Spleen (tissue), 11 donors: ENCODE results near the gene ADAMTS6. TPM values are rescaled to one million over a fixed set of nuclear protein-coding genes. Genes with fewer than 3 reads are reported as not detected.

ENCODE experiments used
- DNase-seq: peaks from one replicate; pipeline ENCODE4 v3.0.0-alpha.2; 2020
- H3K27ac ChIP-seq, 8 donors: fragments of 200-600 bp; sonication (generic) in 7 of 8; 1 replicate in 4 of 8; 2 replicates in 4 of 8; pipeline versions ENCODE4 v1.5.0 to v1.8.0; 2016 to 2021; ENCODE audit warnings: inconsistent platforms in 4 of 8, mild to moderate bottlenecking in 4 of 8, moderate library complexity in 1 of 8
- H3K27me3 ChIP-seq, 7 donors: fragments of 200-600 bp; sonication (generic) in 6 of 7; replicated peaks in 1 of 7; 1 replicate in 4 of 7; 2 replicates in 3 of 7; pipeline versions ENCODE4 v1.5.0 to v1.8.0; 2016 to 2021; ENCODE audit warnings: inconsistent platforms in 3 of 7, mild to moderate bottlenecking in 1 of 7
- H3K36me3 ChIP-seq, 6 donors: fragments of 200-600 bp; sonication (generic) in 5 of 6; 1 replicate in 4 of 6; 2 replicates in 2 of 6; pipeline versions ENCODE4 v1.5.0 to v1.8.0; 2016 to 2021; ENCODE audit warnings: inconsistent platforms in 2 of 6
- H3K4me1 ChIP-seq, 6 donors: fragments of 200-600 bp; sonication (generic) in 5 of 6; 1 replicate in 3 of 6; 2 replicates in 3 of 6; pipeline versions ENCODE4 v1.5.0 to v1.8.0; 2016 to 2021; ENCODE audit warnings: inconsistent platforms in 3 of 6
- H3K4me3 ChIP-seq, 8 donors: fragments of 200-600 bp; sonication (generic) in 7 of 8; 1 replicate in 4 of 8; 2 replicates in 4 of 8; pipeline versions ENCODE4 v1.5.0 to v1.8.0; 2016 to 2021; ENCODE audit warnings: inconsistent platforms in 4 of 8, mild to moderate bottlenecking in 4 of 8, moderate library complexity in 2 of 8
- H3K9me3 ChIP-seq, 8 donors: fragments of 200-600 bp; sonication (generic) in 7 of 8; 1 replicate in 4 of 8; 2 replicates in 4 of 8; pipeline versions ENCODE4 v1.5.0 to v1.8.0; 2016 to 2021; ENCODE audit warnings: inconsistent platforms in 4 of 8
- CTCF ChIP-seq, 11 experiments: fragments of 200-600 bp in 7 of 11; fragments of 450-650 bp in 4 of 11; sonication (generic) in 4 of 11; IDR thresholded peaks in 8 of 11; conservative IDR thresholded peaks in 3 of 11; 1 replicate in 7 of 11; 2 replicates in 4 of 11; pipeline versions ENCODE4 v1.4.0 to v1.8.0; 2016 to 2021; ENCODE audit warnings: antibody characterized with exemption in 11 of 11, inconsistent platforms in 4 of 11, mild to moderate bottlenecking in 1 of 11
- POLR2A ChIP-seq, 3 donors: fragments of 450-650 bp; IDR thresholded peaks; one replicate each; pipeline ENCODE4 v1.5.1; 2017; ENCODE audit warnings: antibody characterized with exemption in 3 of 3, mild to moderate bottlenecking in 1 of 3
- POLR2AphosphoS5 ChIP-seq, 3 donors: sonication (generic); formaldehyde crosslinking; IDR thresholded peaks; one replicate each; pipeline ENCODE4 v1.5.1; 2017; ENCODE audit warnings: antibody characterized with exemption in 3 of 3
- WGBS, 5 donors: extraction: QIAGEN DNeasy Blood & Tissue Kit in 3 of 5; methylation state at CpG; one replicate each; pipeline versions ENCODE4 v1.1.5 to v1.1.7; 2013 to 2018; 5-methylcytosine and 5-hydroxymethylcytosine counted together
- intact Hi-C: fragments of 100-400 bp; cut with DNase I; formaldehyde crosslinking; loops from one replicate; pipeline ENCODE4 v1.15.0; 2023; ENCODE audit warnings: low total_unique reads
- polyA plus RNA-seq, 3 donors: library from polyadenylated mRNA; stranded (reverse); fragments of 200-250 nt; gene quantifications; one replicate each; pipeline ENCODE4 v1.2.1, GENCODE V29; 2013
- total RNA-seq, 7 donors: library from RNA; depleted of rRNA in 3 of 7; stranded (reverse); fragments of >200 nt in 3 of 7; fragmentation: NEBNext Ultra II Directional in 4 of 7; extraction: Animal tissue kit (Norgen Biotek cat#: 25700) in 4 of 7; gene quantifications; one replicate each; pipeline versions ENCODE4 v1.1.0 to v1.2.1, GENCODE V29; 2016 to 2021
- donor health status: healthy with polysubstance abuse.
- donor health status: DM: no; HTN: no; CAD: no; lungs with moderate emphysema.
- donor health status: DM: no; HTN: no; CAD: no.
- donor health status: Bipolar disorder and iron deficiency.
- donor health status: healthy.
- donor health status: DM: no; HTN: no; CAD: no.
- donor health status: DM: yes; HTN: yes; CAD: no.

The ADAMTS6 gene
- total and polyA plus RNA-seq, 10 donors, result 1.1 to 16.4 (median 6.3) TPM

- no peak for TF ChIP-seq POLR2AphosphoS5 (IDR thresholded peaks at IDR 0.05)
- TF ChIP-seq POLR2A (IDR thresholded peaks at IDR 0.05), result no peak
- no peak for TF ChIP-seq CTCF (IDR thresholded peaks at IDR 0.05 in 8 of 11, conservative IDR thresholded peaks at IDR 0.05 in 3 of 11)
- no peaks in the 10 kb centered on the region for H3K9me3 ChIP-seq
- no peak for DNase-seq
- H3K4me1 ChIP-seq, result no peaks in the 10 kb centered on the region
- H3K27me3 ChIP-seq, result no peaks in the 10 kb centered on the region
- intact Hi-C loops, result no loop called here
- no peaks in the 10 kb centered on the region for H3K36me3 ChIP-seq
- 92 to 96% (median 94%) methylated on average over 3 of the region's 3 CpGs for WGBS, 5 donors
- no peak overlapping the region for H3K27ac ChIP-seq
- H3K4me3 ChIP-seq, result no peak overlapping the region
Observed at GRCh38 chr5:65198456-65199120, 283.1 kb downstream of the ADAMTS6 start.

- Histone ChIP-seq H3K4me1 (no peaks in the 10 kb centered on the region), H3K27me3 (no peaks in the 10 kb centered on the region), H3K4me3 (no peak overlapping the region), H3K9me3 (no peaks in the 10 kb centered on the region), H3K27ac (no peak overlapping the region), H3K36me3 (no peaks in the 10 kb centered on the region)
- WGBS, 5 donors, result 86 to 95% (median 90%) methylated on average over 5 of the region's 5 CpGs
- intact Hi-C loops, result no loop called here
- TF ChIP-seq POLR2A (IDR thresholded peaks at IDR 0.05), result no peak
- TF ChIP-seq POLR2AphosphoS5 (IDR thresholded peaks at IDR 0.05), result no peak
- TF ChIP-seq CTCF (IDR thresholded peaks at IDR 0.05 in 8 of 11, conservative IDR thresholded peaks at IDR 0.05 in 3 of 11), result no peak
- DNase-seq, result no peak
Observed at GRCh38 chr5:65197531-65198455, 283.9 kb downstream of the ADAMTS6 start.

- no peaks in the 10 kb centered on the region for H3K4me1 ChIP-seq
- intact Hi-C loops, result no loop called here
- H3K4me3 ChIP-seq, result no peak overlapping the region
- H3K27me3 ChIP-seq, result no peaks in the 10 kb centered on the region
- no peak overlapping the region for H3K27ac ChIP-seq
- DNase-seq, result no peak
- H3K9me3 ChIP-seq, result no peaks in the 10 kb centered on the region
- no peaks in the 10 kb centered on the region for H3K36me3 ChIP-seq
- TF ChIP-seq POLR2A (IDR thresholded peaks at IDR 0.05) (no peak), POLR2AphosphoS5 (IDR thresholded peaks at IDR 0.05) (no peak), CTCF (IDR thresholded peaks at IDR 0.05 in 8 of 11, conservative IDR thresholded peaks at IDR 0.05 in 3 of 11) (no peak)
- 85 to 96% (median 91%) methylated on average over 2 of the region's 2 CpGs for WGBS, 5 donors
Observed at GRCh38 chr5:65194871-65195270, 286.8 kb downstream of the ADAMTS6 start.

- Histone ChIP-seq H3K27me3 (no peaks in the 10 kb centered on the region), H3K4me1 (no peaks in the 10 kb centered on the region), H3K9me3 (no peaks in the 10 kb centered on the region), H3K27ac (no peak overlapping the region), H3K36me3 (no peaks in the 10 kb centered on the region), H3K4me3 (no peak overlapping the region)
- TF ChIP-seq CTCF (IDR thresholded peaks at IDR 0.05 in 8 of 11, conservative IDR thresholded peaks at IDR 0.05 in 3 of 11) (no peak), POLR2A (IDR thresholded peaks at IDR 0.05) (no peak), POLR2AphosphoS5 (IDR thresholded peaks at IDR 0.05) (no peak)
- 74 to 96% (median 85%) methylated on average over 1 of the region's 1 CpG for WGBS, 5 donors
- no peak for DNase-seq
- intact Hi-C loops, result no loop called here
Observed at GRCh38 chr5:65192331-65192730, 289.4 kb downstream of the ADAMTS6 start.
